Eye (tissue), 1 donor: Measurements from ENCODE around the gene DUSP8.
A peak's percentile ranks its signal among the peaks of the same experiment; 100 is the strongest.

Experiments
- DNase-seq: peaks from one replicate; pipeline ENCODE4 v3.0.0-alpha.2; 2015

The DUSP8 gene

DNA sequence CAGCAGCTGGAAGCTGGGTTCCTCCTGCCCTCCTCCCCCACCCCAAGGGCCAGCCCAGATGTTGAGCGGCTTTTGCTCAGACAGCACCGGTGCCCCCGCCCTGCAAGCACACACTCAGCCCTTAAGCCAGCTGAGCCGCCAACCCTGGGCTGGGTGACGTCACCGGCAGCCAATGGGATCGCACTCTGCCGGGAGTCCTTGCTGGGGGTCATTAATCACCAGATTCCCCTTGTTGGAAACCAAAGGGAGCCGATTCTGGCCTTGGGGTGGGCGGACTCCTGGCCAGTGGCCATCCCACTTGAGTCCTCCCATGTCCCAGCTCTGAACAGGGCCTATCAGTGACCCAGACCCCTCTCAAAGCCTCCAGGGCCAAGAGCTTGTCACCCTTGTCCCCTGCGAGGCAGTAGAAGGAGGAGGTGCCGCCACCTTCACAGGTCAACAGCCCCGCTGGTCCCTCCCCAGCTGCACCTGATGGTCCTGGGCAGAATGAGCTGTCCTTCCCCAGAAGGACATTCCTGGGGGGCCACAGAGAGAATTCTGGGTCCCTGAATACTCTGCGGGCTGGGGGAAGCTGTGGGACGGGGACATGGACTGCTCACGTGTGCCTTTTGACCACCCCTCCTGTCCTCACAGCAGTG is 7.4 kb downstream of the DUSP8 start:
- peak; percentile 82 for DNase-seq

DNA sequence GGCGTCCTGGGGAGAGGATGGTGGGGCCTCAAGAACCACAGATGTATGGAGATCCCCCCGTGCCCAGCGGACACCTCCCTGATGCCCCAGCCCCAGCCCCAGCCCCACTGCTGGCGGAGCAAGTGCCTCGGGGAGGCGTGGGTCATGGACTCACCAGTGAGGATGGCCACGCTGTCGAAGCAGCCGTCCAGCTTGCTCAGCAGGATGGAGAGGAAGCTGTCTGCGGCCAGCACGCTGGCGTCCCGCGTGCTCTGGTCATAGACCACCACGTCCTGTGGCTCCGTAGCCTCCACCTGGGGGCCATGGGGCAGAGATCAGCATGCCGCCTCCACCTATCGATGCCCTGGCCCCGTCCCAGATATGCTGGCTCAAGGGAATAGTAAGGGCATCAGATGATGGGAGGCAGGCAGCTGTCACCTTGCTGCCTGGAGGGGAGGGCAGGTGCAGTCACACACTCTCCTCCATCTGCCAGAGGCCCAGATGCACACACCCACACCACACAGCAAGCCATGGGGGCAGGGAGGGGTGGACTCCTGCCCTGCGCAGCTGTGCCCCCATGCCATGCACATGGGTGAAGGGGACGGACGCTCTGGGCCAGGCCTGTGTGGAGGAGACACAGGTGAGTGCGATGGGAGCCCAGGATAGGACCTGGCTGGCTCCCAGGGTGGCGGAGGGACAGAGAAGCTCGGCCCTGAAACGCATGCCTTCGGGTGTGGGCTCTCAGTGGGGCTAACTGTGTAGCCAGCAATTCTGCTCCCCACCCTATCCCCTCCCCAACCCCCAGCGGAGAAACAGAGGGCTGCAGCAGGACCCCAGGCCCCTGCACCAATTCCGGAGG is 8.2 kb downstream of the DUSP8 start:
- no peak for DNase-seq

DNA sequence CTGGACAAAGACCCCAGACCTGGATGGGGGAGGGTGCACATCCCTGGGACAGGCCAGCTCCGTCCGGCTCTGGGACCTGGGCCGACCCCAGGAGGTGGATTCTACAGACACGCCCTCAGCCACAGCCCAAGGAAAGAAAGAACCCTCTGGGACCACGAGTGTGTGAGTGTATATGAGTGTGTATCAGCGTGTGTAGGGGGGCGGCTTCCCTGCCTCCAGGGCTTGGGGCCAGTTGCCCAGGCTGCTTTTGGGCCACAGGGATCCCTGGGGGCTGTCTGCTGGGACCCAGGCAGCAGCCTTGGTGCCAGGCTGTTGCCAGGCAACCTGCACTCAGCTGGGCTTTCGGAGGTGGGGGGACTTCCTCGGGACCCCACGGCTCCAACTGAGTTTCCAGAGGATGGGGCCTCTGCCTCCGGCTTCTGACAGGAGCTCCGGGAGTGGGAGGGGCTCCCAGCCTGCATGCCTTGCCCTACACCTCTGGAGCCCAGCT is 8.9 kb downstream of the DUSP8 start:
- DNase-seq = no peak

DNA sequence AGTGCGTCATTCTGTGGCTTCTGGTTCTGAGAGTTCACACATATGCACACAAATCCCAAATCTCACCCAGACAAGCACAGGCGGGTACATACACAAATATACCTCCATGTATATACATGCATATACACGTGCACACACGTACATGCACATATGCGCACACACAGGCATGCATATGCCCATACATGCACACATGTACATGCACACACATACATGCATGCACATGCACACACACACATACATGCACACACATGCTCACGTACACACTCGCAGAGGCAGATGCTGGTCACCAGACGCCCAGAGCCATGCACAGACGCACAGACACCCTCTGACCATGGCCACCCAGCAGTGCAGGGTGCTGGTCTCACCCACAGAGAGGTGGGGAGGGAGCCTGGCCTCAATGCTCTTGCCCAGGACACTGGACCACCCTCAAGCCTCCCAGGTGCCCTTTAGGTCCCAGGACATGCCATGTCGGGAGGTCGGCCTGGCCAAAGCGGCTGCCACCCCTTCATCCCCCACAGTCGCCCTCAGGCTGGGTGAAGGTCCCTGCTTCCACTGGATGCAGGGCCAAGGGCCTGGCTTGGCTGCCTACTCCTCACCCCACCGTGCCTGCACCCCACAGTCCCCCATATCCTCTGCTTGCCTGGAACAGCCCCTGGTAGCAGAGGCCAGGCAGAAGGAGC is 9.5 kb downstream of the DUSP8 start:
- no peak for DNase-seq

DNA sequence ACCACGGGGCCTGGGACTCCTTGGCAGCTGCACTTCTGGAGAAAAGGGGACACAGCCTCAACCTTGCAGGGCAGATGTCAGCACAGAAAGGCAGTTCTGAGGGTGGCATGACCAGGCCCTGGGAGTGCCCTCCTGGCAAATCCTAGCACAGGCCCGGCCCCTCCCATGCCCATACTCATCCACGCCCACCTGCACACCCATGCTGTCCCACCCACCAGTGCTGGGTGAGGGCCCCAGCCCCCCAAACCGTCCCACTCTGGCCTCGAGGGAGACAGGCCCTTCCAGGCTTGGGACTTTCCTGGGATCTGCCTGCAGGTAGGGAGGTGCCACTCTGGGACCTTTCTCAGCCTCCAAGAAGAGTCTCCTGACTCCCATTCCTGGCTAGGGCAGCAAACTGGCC is 10.1 kb downstream of the DUSP8 start:
- no peak for DNase-seq

DNA sequence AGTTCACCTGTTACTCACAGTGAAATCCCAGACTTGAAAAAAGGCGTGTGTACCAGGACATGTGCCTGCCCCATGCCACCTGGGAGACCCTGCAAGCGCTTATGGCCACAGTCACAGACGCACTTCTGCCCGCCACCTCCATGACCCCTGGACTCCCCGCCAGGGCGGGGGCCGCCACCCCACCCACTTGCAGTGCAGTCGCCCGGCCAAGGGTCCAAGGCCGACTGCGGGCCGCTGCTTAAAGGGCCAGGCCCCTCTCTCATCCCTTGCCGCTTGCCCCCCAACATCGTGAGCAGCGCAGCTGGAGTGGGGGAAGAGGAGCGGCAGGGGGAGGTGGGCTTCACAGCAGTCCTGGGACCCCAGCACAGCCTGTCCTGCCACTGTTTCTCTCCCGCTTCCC is 10.8 kb downstream of the DUSP8 start:
- DNase-seq = no peak

DNA sequence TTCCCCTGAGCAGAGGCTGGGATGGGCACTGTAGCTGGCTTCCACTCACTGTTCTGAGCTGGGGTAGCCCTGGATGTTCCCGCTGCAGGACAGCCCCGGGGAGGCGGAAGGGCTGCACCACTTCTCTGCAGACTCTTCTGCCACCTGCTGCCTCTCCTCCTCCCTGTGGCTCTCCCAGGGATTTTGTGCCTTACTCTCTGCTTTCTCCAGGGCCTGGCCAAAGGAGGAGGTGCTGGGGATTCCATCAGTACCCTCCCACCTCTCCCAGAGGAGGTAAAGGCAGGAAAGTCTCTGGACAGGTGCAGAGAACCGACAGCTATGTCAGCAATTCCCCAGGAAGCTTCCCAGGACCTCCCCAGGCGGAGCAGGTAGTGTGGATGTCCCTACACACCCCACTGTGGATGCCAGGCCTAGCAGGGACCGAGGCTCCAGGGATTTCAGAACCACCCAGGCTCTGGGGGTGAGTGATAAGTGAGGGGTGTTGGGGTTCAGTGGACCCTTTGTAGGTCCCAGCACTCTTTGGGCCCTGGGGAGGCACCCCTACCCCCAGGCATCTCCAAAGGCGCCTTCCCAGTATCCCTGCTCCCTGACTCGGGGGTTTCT is 11.3 kb downstream of the DUSP8 start:
- no peak for DNase-seq

DNA sequence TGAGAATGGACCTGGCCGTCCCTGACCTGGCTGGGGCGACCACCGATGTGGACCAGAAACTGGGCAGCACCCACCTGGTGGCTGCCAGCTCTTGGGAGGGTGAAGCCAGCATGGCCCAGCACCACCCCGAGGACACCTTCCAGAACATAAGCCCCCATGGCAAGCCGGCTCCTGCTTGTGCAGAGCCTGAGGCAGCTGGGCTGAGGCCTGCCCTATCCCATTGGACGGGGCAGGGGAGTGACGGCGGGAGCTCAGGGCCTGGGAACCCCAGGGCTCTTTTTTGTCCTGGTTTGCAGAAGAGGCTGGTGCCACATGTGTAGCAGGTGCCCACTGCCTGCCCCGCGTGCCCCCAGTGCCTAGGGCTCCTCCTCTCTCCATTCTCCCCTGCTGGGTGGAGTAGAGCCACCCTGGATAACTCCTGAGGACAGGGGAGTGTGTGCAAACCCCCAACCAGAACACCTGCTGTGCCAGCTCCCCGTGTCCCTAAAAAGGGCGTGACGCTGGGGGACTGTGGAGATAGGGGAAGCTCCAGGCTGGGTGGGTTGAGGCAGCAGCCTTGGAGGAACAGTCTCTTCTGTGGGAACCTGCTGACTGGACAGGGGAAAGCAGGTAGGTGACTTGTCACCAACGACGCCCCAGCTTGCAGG is 11.9 kb downstream of the DUSP8 start:
- DNase-seq = no peak

DNA sequence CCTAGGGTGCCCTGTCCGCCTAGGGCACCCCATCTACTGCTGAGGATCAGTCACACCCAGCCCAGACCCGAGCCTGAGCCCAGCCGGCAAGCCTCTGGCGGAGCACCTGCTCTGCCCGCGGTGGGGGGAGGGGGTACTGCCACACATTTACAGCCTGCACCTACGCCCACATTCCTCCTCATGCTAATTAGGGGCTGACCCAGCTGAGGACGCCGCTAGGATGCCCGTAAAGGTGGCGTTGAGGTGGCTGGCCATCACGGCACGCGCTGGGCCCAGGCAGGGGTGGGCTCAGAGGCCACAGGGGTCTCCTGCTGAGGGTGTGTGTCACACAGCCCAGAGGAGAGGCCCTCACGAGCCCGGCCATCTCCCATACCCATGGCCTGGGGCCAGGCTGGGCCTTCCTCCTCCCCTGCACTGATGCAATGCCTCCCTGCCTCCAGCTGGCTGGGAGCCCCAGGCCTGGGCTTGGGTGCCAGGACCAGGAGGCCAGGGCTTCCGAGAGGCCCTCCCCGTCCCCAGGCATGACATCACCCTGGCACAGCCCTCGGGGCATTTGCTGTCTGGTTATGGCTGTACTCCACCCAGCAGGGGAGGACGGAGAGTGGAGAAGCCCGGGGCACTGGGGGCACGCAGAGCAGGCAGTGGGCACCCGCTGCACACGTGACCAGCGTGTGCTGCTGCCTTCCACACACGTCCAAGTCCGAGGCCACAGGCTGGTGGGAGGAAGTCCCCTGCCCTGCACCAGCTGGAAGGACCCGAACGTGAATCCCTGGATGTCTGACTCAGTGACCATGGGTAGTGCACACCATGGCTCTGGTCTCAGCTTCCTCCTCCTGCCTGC is 12.7 kb downstream of the DUSP8 start:
- no peak for DNase-seq

DNA sequence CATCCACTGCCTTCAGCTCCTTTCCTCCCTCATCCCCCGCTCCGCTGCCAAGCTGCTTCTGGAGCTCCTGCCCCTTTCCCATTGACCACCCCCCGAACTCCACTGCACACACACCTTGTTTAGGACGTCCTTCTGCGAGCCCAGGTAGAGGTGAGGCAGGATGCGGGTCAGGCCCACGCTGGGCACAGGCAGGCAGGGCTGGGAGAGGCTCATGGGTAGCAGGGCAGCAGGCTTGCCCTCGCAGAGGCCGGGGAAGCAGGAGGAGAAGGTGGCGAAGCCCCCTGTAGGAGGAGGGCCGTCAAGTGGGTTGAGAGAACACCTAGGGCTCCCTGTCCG is 13.3 kb downstream of the DUSP8 start:
- no peak for DNase-seq

DNA sequence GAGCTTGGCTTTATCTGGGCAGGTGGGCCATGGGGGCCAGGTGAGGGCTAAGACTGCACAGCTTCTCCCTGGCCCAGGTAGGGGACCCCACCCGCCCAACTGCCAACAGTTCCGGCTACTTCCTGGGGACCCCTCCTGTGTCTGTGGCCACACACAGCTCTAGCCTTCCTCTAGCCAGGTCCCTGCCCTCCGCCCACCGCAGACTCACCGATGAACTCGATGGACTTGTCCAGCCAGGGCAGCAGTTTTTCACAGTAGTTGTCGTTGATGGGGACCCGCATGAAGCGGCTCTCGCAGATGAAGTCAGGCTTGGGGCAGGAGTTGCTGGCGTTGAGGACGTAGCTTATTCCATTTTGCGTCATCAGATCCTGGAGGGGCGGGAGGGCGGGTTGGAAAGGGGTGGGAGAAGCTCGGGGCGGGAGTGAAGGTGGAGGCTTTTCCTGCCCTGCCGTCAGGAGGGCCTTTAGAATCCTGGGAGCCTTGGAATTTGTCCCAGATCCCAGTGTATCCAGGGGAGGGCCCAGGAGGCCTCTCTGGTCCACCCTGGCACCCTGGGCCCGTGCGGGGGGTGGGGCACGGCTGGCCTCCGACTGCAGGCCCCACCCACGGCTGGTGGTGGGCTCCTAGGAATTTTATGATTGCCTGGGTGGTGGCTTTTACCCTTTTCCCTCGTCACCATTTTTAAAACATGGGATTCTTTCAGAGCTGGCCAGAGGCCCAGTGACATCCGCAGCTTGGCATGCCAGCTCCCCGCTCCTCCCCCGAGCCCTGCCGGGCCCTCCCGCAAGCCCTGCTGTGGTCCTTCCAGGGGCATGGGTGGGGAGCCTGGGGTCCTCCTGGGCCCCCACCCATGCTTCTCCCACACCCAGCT is 13.9 kb downstream of the DUSP8 start:
- DNase-seq = no peak

DNA sequence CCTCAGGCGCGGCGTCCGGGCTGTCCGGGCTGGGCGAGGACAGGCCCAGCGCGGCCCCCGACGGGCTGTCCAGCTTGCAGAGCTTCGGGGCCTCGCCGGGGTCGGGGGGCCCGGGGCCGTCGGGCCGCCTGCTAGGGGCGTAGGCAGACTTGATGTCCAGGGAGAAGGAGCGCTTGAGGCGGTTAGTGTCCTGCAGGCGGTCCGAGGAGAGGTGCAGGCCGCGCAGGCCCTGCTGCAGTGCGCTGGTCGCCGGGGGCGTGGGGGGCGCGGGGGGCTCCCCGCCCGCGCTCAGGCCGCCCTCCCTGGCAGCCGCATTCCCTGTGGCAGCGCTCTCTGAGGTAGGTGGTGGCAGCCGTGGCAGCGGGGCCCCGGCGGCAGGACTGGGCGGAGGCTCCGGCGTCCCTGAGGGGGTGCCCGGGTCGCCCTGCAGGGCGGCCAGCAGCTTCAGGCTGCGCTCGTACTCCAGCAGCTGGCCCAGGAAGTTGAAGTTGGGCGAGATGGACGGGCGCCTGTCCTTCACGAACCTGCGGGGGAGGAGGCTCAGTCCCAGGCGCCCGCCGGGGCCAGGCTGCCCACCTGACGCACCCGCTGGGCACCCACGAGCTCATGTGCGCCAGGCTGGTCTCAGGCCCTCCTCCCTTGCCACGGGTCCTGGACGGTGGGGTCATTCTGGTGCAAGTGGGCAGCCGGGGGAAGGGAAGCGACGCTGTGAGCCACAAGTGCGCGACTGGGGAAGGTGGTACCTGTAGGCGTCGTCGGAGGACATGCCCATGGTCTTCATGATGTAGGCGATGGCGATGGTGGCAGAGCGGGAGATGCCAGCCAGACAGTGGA is 14.8 kb downstream of the DUSP8 start:
- no peak for DNase-seq

DNA sequence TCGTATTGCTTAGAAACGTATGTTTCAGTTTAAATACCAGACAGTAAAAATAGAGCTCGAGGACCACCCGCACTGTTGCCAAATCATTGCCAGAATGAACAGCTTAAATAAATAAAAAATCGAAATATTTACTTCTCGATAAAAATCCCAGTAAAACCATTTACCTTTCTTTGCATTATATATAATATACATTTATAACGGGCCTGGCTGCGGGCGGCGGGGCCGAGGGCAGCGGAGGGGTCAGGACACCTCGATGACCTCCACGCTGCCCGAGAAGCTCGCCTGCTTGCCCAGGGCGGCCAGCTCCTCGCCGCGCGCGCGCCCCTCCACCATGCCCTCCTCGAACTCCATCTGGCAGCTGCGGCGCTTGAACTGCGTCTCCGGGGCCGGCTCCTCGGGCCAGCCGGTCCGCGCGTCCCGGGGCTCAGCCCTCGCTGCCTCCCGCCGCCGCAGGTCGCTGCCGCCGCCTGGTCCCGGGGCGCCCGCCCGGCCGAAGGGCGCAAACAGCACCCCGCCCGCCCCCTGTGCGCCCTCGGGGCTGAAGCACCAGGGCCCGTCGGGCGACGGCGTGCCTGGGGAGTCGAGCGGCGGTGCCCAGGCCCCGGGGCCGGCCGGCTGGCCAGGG is 15.7 kb downstream of the DUSP8 start:
- no peak for DNase-seq

DNA sequence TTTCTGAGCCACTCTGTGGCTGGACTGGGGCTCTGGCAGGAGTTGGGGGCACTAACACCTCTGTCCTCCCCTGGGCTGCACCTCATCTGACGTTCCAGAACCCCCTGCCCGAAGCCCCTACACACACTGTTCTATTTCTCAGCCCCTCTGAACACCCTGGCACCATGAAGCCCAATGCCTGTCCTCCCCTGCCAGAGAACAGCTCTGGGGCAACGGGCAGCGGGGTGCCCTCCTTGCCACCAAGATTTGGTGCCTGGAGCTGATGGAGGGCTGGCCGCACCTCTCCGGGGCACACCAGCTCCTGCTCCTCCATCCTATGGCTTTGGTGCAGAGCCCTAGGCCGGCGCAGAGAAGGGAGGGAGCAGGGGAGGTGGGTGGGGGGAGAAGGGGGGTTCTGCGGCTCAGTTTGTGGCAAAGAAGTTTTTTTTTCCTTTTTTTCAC is 16.3 kb downstream of the DUSP8 start:
- DNase-seq = no peak

DNA sequence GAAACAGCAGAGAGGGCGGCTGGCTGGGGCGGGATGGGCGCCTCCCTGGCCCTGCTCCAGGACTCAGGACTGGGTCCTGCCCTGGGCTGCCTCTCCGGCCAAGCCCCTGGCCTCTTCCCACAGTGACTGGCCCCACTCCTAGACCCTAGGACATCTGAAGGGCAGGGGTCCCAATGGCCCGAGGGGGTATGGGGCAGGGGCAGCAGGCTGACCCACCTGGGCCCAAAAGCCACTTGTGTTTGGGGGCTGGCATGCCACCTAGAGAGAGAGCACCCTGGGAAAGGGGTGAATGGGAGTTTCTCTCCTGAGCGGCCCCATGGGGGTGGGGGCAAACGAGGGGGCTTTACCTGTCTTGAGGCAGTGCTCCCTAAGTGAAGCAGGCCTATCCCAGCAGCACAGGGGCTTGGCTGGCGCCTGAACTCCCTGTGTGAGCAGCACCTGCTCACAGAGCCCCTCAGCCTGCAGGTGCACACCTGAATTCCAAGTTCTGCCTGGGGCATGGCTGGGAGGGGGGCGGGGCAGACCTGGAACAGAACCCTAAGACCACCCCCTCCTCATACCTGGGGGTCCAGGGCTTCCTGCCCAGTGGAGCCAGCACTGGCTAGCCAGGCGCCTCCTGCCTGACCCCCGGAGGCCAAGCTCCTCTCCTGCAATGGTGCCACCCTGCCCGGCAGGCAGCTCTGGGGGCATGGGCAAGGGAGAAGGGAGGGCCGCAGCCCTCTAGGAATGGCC is 16.9 kb downstream of the DUSP8 start:
- no peak for DNase-seq

DNA sequence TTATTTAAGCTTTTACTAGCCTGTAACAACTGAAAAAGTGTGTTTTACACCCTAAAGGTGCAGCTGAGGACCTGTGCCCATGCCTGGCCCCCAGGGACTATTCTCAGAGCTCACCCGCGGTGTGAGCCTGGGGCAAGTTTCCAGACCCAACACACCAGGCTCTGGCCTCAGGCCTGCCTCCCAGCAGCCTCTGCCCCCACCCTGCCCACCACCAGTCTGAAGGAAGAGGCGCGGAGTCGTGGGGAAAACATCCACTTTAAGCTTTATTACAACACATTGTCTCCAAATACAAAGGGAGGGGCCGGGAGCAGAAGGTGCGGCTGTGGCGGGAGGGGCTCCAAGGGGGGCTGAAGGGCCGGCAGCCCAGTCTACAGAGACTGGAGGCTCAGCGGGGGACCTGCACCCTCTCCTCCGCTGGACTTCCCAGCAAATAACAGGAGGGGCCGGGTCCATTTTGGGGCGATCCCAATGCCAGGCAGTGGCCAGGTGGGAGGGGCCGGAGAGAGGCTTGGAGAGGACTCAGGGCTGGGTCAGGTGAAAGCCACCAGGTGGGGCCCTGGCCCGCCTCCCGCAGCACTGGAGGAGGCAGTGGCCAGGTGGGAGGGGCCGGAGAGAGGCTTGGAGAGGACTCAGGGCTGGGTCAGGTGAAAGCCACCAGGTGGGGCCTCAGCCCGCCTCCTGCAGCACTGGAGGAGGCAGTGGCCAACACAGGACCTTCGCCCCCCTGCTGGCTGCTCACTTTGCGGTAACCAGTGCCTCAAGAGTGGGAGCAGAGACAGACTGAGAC is 18.1 kb downstream of the DUSP8 start:
- no peak for DNase-seq

DNA sequence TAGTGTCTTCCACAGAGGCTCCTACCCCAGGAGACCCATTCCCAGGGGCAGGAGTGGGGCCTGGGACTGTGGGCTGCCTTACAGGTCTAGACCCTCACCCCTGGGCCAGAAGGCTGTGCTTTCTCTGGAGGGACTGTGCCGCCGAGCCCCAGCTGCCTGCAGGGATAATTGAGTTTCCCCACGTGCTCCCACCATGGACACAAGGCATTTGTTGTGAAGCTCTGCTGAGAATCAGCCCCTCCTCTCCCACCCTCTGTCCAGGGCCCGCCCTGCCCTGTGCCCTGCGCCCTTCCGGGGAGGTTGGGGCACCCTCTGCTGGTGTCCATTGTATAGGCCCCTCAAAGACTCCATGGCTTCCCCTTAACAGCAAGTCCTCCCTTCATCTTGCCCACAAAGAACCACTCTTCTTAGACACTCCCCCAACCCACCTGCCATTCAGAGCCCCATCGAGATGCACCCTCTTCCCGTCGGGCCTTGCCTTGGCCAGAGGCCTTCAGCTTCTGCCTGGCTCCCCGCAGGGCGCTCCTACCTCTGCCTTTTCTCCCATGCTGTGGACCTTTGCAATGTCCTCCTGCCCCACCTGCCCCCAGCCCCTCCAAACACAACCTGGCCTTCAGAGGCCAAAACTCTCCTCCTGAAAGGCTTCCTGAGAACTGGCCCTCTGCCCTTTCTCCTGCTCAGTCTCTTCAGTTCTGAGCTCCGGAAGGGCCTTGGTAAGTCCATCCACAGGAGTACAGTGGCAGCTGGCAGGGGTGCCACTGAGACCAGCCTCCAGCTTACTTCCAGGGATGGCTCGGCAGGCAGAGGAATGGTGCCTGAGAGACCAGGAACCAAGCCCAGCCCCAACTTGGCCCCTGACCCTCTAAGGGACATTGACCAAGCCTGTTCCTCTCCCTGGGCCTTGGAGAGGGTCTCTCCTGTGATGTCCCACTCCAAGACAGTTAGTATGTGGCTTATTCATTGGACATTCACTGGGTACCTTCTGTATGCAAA is 22.4 kb downstream of the DUSP8 start:
- DNase-seq = no peak
